Large intestine (tissue), 3 donors: ENCODE data around the gene VENTX. TPM values are rescaled to one million over a fixed set of nuclear protein-coding genes. Genes with fewer than 3 reads are reported as not detected.
"Not testable (repeated sequence)": the region's sequence is repeated elsewhere in the genome, so short reads cannot be mapped to it uniquely, and the experiment has no call there.

Source experiments
- DNase-seq, 2 donors: peaks; one replicate each; pipeline versions ENCODE4 v3.0.0 to v3.0.0-alpha.2; 2013
- H3K27ac ChIP-seq: one replicate; pipeline ENCODE4 v1.5.1; 2013; ENCODE audit warnings: low read length
- H3K27me3 ChIP-seq: 2 replicates; pipeline ENCODE4 v1.6.1; 2013; ENCODE audit warnings: low read length; ENCODE audit not compliant: control insufficient read depth, insufficient read depth
- H3K36me3 ChIP-seq: 2 replicates; pipeline ENCODE4 v1.6.1; 2013; ENCODE audit warnings: low read length; ENCODE audit not compliant: control insufficient read depth, insufficient read depth
- H3K4me1 ChIP-seq: one replicate; pipeline ENCODE4 v1.6.1; 2013; ENCODE audit warnings: low read length; ENCODE audit not compliant: control insufficient read depth, insufficient read depth
- H3K4me3 ChIP-seq: one replicate; pipeline ENCODE4 v1.5.1; 2013; ENCODE audit warnings: low read length
- H3K9me3 ChIP-seq: one replicate; pipeline ENCODE4 v1.6.1; 2013; ENCODE audit warnings: mild to moderate bottlenecking, low read depth, low read length, moderate library complexity; ENCODE audit not compliant: control insufficient read depth
- WGBS: methylation state at CpG from one replicate; pipeline ENCODE4 v1.1.5; 2013; ENCODE audit warnings: low lambda C conversion rate; ENCODE audit not compliant: insufficient coverage; 5-methylcytosine and 5-hydroxymethylcytosine counted together
- polyA plus RNA-seq: library from polyadenylated mRNA; unstranded; fragments of 120-200 nt; gene quantifications from one replicate; pipeline ENCODE4 v1.2.1, GENCODE V29; 2013

Gene VENTX
- polyA plus RNA-seq, 1 donor: 0.22 TPM

DNA sequence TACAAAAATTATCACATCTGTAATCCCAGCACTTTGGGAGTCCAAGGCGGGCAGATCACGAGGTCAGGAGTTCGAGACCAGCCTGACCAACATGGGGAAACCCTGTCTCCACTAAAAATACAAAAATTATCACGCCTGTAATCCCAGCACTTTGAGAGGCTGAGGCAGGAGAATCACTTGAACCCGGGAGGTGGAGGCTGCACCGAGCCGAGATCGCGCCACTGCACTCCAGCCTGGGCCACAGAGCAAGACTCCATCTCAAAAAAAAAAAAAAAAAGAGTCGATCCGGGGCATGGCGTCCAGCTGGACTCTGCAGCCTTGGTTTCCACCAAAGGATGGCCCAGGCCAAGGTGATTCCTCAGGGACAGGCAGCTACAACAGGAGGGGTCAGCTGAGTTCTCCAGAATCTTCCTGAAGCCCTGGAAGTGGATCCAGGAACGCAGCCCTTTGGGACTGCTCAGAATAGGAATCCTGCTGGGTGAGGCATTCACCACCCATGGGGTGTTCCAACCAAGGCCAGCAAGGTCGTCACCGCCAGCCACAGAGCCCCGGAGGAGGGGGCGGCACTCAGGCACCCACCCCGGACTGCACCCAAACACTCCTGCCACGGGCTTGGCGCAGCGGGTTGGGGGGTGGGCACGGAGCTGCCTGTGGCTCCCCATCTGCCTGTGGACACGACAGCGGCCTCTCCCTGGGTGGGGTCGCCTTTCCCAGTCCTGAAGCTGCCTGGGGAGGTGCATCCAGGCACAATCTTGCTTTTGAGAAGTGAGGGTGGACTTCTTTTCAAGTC, 19.7 kb upstream of the VENTX start:
- peaks cover 13% of the 10 kb centered on the region for H3K9me3 ChIP-seq
- H3K27me3 ChIP-seq: peaks cover 13% of the 10 kb centered on the region
- no peak overlapping the region for H3K27ac ChIP-seq
- WGBS: 100% methylated on average over 1 of the region's 25 CpGs
- DNase-seq: no peak
- peaks cover 7% of the 10 kb centered on the region for H3K36me3 ChIP-seq
- H3K4me3 ChIP-seq: no peak overlapping the region
- no peaks in the 10 kb centered on the region for H3K4me1 ChIP-seq

DNA sequence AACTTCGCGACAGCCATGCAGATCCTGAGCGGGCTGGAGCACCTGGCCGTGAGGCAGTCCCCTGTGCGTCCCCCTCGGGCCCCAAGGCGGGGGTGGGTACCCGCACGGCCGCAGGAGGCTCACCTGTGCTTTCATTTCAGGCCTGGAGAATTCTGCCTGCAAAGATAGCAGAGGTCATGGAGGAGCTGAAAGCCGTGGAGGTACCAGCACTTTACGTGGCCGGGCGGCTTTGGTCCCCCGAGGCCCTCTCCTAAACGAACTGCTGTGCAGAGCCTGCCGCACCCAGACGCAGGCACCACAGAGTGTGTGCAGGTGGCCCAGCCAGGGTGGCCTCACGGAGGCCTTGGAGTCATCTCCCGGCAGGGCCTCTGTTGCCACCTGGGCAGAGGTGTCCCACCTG, 18.8 kb upstream of the VENTX start:
- no peaks in the 10 kb centered on the region for H3K4me1 ChIP-seq
- WGBS: no CpG with 5 or more reads among the region's 20 CpGs
- no peak overlapping the region for H3K4me3 ChIP-seq
- DNase-seq: no peak
- peaks cover 13% of the 10 kb centered on the region for H3K9me3 ChIP-seq
- H3K27ac ChIP-seq: no peak overlapping the region
- H3K36me3 ChIP-seq: peaks cover 3% of the 10 kb centered on the region
- H3K27me3 ChIP-seq: peaks cover 13% of the 10 kb centered on the region

DNA sequence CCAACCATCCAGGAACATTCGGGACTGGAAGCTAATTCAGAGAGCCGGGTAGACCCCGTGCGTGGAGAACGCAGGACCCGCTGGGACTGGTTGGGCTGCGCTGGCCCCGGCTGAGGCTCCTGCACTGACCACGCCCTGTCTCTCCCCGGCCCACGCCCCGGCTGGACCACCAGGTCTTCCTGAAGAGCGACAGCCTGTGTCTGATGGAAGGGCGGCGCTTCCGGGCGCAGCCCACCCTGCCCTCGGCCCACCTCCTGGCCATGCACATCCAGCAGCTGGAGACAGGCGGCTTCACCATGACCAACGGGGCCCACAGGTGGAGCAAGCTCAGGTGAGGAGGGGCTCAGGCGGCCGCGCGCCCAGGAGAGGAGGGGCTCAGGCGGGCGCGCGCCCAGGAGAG, 17.9 kb upstream of the VENTX start:
- Histone ChIP-seq H3K9me3 (peaks cover 13% of the 10 kb centered on the region), H3K4me1 (no peaks in the 10 kb centered on the region), H3K27ac (no peak overlapping the region), H3K27me3 (peaks cover 13% of the 10 kb centered on the region), H3K36me3 (no peaks in the 10 kb centered on the region), H3K4me3 (no peak overlapping the region)
- DNase-seq: no peak
- no CpG with 5 or more reads among the region's 28 CpGs for WGBS

DNA sequence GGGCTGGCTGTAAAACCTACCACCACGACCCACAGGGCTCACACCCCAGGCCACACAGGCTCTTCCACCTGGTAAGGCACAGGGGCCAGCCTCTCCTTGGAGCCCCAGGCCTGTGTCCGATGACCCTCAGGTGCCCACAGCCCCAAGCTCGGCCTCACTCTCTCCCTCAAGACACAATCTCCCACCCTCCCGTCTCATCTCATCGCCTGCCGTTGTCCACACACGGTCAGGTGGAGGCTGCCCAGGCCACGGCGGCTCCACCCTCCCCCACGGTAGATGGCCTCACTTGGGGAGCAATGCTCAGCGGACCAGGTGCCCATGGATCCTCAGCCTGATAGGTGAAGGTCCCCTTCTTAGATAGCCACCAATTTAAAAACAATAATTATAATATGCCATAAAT, 16.3 kb upstream of the VENTX start:
- no peak overlapping the region for H3K27ac ChIP-seq
- no peak for DNase-seq
- no CpG with 5 or more reads among the region's 11 CpGs for WGBS
- no peak overlapping the region for H3K4me3 ChIP-seq
- peaks cover 8% of the 10 kb centered on the region for H3K9me3 ChIP-seq
- peaks cover 13% of the 10 kb centered on the region for H3K27me3 ChIP-seq
- no peaks in the 10 kb centered on the region for H3K4me1 ChIP-seq
- no peaks in the 10 kb centered on the region for H3K36me3 ChIP-seq

DNA sequence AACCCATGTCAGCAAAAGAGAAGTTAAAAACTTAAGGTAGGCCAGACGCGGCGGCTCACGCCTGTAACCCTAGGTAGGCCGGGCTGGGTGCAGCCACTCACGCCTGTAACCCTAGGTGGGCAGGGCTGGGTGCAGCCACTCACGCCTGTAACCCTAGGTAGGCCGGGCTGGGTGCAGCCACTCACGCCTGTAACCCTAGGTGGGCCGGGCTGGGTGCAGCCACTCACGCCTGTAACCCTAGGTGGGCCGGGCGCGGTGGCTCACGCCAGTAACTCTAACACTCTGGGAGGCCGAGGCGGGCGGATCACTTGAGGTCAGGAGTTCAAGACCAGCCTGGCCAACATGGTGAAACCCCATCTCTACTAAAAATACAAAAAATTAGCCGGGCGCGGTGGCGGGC, 15.9 kb upstream of the VENTX start:
- H3K4me3 ChIP-seq, H3K36me3 ChIP-seq, H3K27ac ChIP-seq, H3K9me3 ChIP-seq, H3K4me1 ChIP-seq, DNase-seq: not testable (repeated sequence)
- no CpG with 5 or more reads among the region's 22 CpGs for WGBS
- H3K27me3 ChIP-seq: peaks cover 14% of the 10 kb centered on the region

DNA sequence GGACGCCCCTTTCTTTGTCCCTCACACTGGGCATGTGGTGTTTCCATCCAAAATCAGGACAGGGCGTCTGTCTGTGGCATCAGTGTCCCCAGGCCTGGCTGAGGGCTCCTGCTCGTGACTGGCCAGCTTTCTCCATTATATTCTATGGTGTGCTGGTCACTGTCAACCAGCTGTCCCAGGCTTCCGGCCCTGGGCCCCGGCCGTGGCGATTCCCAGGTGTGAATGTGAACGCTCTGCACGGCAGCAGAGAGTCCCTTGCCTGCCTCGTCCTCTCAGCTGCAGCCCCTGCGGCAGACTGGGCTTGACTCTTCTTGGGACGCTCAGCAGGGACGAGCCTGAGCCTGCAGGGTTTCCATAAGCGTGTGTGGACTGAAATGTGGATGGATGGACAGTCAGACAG, 13.6 kb upstream of the VENTX start:
- no peak for DNase-seq
- no peak overlapping the region for H3K4me3 ChIP-seq
- no peaks in the 10 kb centered on the region for H3K36me3 ChIP-seq
- no CpG with 5 or more reads among the region's 14 CpGs for WGBS
- H3K27ac ChIP-seq: no peak overlapping the region
- H3K27me3 ChIP-seq: peaks cover 31% of the 10 kb centered on the region
- H3K4me1 ChIP-seq: no peaks in the 10 kb centered on the region
- no peaks in the 10 kb centered on the region for H3K9me3 ChIP-seq

DNA sequence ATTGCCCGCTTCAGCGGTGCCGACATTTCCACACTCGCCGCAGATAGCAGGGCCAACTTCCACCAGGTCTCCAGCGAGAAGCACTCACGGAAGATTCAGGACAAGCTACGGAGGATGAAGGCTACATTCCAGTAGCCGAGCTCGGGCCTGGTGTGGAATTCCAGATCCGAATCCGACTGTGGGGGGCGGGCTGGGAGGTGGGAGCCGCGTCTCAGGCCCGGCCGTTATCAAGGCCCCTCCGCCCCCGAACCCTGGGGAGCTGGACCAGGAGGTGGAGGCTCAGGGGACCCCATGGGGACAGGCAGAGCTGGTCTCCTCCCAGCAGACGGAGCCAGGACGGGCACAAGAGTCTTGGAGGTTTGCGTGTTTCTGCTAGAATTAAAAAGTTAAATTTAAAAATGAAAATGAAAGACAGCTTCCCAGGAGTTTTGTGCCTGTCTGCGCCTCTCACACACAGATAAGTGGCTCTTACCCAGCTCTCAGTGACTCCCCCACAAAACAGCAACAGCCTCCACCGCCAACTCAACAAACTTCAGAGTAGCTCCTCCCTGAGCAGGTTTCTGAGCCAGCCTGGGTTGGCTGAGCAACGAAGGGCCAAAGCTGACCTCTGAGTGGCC, 12.8 kb upstream of the VENTX start:
- H3K4me1 ChIP-seq: no peaks in the 10 kb centered on the region
- H3K27me3 ChIP-seq: peaks cover 31% of the 10 kb centered on the region

DNA sequence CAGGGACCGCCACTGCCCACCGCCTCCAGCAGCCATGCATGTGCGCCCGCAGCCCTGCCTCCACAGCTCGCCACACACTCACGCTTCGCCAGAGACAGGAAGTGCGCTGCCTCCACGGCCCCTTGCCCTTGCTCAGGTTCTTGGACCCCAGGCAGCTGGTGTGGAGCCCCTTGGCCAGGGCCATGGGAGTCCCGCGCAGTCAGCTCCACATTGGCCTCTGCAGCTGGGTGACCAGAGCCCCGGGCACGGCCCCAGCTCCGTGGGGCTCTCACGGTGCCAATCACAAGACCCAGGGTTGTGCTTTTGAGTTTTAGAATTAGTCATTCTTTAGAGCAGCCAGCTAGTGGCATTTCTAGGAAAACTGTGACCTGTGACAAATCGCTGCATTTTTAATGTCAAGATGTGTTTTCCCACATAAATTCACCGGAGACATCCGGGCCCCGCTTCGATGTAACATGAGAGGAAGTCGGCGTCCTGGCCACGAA, 11.9 kb upstream of the VENTX start:
- WGBS: no CpG with 5 or more reads among the region's 23 CpGs
- peaks cover 32% of the 10 kb centered on the region for H3K27me3 ChIP-seq
- no peak overlapping the region for H3K27ac ChIP-seq
- no peaks in the 10 kb centered on the region for H3K9me3 ChIP-seq
- no peak for DNase-seq
- no peaks in the 10 kb centered on the region for H3K4me1 ChIP-seq
- H3K4me3 ChIP-seq: no peak overlapping the region
- H3K36me3 ChIP-seq: no peaks in the 10 kb centered on the region

More for the DNA sequence above, 12.8 kb upstream of the VENTX start:
- Histone ChIP-seq H3K36me3 (no peaks in the 10 kb centered on the region), H3K4me3 (no peak overlapping the region), H3K27ac (no peak overlapping the region), H3K9me3 (no peaks in the 10 kb centered on the region)
- WGBS: no CpG with 5 or more reads among the region's 25 CpGs
- no peak for DNase-seq

DNA sequence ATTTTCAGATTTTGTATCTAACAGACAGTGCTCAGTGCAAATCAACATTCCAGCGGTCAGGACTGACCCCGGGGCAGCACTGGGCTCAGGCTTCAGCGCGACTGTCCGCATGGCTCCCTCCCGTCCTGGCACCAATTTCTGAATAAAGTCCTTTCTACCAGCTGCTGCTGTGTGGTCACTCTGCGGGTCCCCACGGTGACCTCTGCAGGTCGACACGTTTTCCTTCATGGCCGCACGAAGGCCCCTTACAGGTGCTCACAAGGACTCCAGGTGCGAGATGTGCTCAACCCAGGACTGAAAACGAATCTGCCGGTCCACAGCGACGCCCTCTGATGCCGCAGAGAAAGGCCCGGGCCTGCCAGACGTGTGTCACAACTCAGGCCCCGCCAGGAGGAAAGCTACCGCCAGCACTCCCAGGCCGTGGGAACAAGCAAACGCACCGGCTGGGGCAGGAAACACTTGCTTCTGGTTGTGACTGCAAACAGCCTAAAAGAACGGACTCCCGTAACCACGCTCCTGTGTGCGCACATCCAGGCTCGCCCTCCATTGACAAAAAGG, 11.3 kb upstream of the VENTX start:
- H3K36me3 ChIP-seq: no peaks in the 10 kb centered on the region
- WGBS: no CpG with 5 or more reads among the region's 30 CpGs
- DNase-seq: no peak
- peaks cover 2% of the 10 kb centered on the region for H3K9me3 ChIP-seq
- no peak overlapping the region for H3K4me3 ChIP-seq
- H3K4me1 ChIP-seq: peaks cover 2% of the 10 kb centered on the region
- H3K27me3 ChIP-seq: peaks cover 33% of the 10 kb centered on the region
- H3K27ac ChIP-seq: no peak overlapping the region

DNA sequence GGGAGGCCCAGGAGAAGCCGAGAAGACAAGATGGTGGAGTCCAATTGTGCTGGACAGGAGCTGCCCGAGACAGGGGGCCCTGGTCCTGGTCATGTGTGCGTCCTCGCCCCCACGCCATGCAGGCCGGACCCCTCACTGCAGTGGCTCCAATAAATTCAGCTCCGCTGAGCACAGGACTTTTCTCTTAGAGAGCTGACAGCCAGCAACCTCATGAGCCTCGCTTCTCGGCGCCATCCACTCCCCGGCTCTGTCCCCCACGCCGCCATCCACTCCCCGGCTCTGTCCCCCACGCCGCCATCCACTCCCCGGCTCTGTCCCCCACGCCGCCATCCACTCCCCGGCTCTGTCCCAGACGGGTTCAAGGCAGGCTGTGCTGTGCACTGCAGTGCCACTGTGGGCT, 10.4 kb upstream of the VENTX start:
- peaks cover 5% of the 10 kb centered on the region for H3K4me1 ChIP-seq
- WGBS: no CpG with 5 or more reads among the region's 21 CpGs
- peaks cover 42% of the 10 kb centered on the region for H3K27me3 ChIP-seq
- H3K27ac ChIP-seq: no peak overlapping the region
- H3K9me3 ChIP-seq: peaks cover 6% of the 10 kb centered on the region
- no peak overlapping the region for H3K4me3 ChIP-seq
- no peak for DNase-seq
- no peaks in the 10 kb centered on the region for H3K36me3 ChIP-seq
